AG08395 (cell line): ENCODE measurements around the gene BMPR2.

ENCODE experiments used
- DNase-seq: peaks from one replicate; pipeline ENCODE4 v3.0.0; 2012; ENCODE audit warnings: mixed read lengths, low spot score

Gene BMPR2

DNA sequence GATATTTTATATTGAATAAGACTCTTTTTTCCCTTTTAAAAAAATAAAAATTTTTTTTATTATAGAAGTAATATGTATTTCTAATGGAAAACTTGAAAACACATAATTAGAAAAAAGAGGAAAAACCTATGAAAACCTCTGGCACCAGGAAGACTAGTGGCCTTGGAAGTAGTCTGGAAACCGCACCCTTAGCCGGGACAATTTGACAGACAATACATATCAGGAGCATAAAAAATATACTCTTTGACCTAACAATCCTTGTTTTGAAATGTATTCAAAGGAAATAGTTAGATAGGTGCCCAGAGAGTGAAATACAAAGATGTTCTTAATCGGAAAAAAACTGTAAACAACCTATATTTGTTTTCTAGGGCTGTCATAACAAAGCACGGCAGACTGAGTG, 223.8 kb downstream of the BMPR2 start:
- no peak for DNase-seq

DNA sequence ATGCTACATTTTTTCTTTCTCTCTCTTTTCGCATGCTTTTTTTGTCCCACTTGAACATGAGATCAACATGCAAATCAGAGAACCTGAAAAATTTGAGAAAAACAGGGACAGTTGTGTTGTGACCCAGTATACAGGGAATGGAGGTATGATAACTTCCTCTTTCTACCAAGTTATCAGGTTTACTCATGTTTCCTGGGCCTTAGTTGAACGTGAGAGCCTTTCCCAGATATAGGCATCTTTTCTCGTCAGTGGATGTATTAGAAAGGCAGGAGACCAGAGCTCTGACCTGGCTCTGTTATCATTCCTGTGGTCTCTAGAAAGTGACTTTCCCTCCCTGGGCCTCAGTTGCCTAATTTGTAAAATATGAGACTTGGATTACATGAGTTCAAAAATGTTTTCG, 228.6 kb downstream of the BMPR2 start:
- DNase-seq: no peak

DNA sequence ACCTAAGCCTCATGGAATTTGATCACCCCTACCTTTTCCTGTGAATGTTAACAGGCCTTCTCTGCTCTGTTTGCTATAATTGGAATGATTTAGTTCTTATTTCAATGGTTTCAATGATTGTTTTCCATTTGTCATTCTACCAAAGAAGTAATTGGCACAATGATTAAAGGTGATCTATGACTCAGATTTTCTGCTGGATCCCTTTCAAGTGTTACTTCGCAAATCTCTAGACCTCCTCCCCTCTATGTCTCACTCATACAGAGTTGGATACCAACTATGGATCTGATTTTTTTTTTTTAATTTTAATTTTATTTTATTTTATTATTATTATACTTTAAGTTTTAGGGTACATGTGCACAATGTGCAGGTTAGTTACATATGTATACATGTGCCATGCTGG, 229.0 kb downstream of the BMPR2 start:
- no peak for DNase-seq

DNA sequence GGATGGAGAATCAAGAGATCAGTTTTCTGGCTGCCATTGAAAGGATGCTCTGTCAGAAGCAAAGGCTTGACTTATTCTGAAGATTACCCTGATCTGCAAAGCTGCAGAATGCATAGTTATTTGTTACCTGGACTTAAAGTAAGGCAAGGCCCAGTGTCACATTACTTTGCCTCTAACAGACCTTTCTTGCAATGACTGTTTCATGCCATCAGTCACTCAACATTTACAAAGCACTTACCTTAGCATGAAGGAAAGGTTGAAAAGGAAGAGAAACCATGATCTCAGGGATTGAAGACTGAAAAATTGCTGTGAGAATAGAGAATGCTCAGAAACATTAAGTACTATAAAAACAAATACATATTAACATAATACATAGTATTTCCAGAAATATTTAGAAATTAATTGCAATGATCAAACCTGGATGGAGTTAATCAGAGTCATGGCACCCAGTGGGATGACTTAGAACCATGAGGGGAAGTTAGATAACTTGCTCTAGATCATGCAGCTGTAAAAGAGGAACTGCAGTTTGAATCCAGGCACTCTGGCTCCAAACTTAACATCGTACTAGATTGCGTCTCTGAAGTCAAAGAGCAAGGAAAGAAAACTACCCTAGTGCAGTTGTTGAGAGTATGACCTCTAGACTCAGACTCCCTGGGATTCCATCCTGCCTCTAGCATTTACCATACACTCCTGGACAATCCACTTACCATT, 232.2 kb downstream of the BMPR2 start:
- DNase-seq: no peak

DNA sequence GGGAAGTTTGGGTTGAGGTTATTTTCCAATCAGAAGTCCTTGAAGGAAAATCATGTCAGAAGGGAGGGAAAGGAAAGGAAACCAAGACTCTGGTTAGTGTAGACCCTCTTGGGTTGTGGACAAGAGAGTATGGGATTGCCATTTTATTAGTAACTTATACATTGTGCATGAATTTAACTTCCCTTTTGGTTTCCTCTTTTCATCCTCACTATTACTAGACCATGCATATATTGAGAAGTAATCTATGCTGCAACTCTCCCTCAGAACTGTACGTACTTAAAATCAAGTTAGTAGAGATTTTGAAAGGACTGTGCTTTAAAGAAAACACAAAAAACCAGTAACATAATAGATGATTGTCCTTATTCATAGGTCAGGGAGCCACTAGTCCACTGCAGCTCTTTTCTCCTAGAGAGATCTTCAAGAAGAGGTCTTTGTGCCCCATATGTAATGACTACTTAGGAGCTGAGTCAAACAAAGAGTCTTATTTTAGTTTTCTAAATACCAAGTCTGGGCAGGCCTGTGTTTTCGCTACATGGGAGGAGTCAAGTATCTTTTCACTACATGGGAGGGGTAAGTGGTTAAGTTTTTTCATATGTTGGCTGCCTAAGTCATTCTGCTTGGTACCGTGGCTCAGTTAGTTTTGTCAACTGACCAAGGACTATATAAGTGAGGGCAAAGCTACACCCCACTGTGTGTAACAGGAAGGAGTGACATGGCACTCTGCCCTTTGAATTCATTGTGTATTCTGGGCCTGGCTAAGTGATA, 233.4 kb downstream of the BMPR2 start:
- peak; percentile 31 for DNase-seq

DNA sequence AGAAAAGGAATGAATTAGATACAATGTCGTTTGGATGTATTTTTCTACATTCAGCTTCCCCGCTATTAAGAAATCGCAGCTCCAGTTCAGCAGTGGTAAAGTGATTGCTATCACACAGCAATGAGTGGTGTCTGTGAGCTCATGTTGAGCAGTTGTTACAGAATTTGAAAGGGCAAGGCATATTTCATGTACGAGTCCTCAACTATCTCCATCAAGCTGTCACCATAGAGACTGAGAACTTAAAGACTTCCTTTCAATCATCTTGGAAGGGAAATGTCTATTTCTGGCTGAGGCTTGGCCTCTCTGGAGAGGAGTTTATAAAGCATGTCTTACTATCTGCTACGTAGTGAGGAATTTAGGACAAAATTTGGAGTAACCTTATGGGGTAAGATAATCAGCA, 234.3 kb downstream of the BMPR2 start:
- no peak for DNase-seq

DNA sequence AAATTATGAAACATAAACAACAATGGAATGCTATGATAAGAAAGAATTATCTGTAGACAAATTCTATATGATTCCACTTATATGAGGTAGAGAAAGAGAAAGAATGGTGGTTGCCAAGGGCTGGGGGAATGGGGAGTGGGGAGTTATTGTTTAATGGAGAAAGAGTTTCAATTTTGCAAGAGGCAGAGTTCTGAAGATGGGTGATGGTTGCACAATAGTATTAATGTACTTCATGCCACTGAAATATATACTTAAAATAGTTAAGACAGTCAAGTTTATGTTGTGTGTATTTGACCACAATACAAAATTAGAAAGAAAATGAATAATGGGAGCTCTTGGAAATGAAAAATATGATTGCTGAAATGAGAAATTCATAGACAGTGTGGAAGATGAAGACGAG, 236.0 kb downstream of the BMPR2 start:
- no peak for DNase-seq

DNA sequence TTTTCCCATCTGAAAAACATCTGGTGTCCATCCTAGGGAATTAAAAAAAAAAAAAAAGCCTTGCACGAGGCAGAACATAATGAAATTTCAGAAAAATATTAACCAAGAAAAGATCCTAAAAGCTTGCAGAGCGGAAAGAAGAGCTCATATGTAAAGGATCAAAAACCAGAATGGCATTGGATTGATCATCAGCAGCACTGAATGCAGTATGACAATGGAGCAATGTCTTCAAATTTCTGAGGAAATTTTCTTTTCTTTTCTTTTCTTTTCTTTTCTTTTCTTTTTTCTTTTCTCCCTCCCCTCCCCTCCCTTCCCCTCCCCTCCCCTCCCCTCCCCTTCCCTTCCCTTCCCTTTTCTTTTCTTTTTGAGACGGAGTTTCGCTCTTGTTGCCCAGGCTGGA, 237.4 kb downstream of the BMPR2 start:
- no peak for DNase-seq
